Thyroid gland (tissue), 4 donors: ENCODE data around the gene CCL7.

Experiments used
- POLR2A ChIP-seq, 2 donors: fragments of 450-650 bp; IDR thresholded peaks; one replicate each; pipeline ENCODE4 v1.6.1; 2017; ENCODE audit warnings: antibody characterized with exemption in 2 of 2, mild to moderate bottlenecking in 2 of 2, moderate library complexity in 1 of 2
- TF ChIP-seq, protein P1 (sequence below), 6 experiments: fragments of 200-600 bp in 3 of 6; fragments of 450-650 bp in 3 of 6; sonication (generic) in 3 of 6; IDR thresholded peaks; one replicate each; pipeline ENCODE4 v1.5.1; 2016 to 2019; ENCODE audit warnings: antibody characterized with exemption in 6 of 6, mild to moderate bottlenecking in 2 of 6, inconsistent platforms in 1 of 6, moderate library complexity in 1 of 6

DNA sequence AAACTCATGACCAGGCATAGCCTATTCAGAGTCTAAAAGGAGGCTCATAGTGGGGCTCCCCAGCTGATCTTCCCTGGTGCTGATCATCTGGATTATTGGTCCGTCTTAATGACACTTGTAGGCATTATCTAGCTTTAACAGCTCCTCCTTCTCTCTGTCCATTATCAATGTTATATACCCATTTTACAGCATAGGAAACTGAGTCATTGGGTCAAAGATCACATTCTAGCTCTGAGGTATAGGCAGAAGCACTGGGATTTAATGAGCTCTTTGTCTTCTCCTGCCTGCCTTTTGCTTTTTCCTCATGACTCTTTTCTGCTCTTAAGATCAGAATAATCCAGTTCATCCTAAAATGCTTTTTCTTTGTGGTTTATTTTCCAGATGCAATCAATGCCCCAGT lies 14.2 kb upstream of the CCL7 start:
- TF ChIP-seq, protein P1, sequence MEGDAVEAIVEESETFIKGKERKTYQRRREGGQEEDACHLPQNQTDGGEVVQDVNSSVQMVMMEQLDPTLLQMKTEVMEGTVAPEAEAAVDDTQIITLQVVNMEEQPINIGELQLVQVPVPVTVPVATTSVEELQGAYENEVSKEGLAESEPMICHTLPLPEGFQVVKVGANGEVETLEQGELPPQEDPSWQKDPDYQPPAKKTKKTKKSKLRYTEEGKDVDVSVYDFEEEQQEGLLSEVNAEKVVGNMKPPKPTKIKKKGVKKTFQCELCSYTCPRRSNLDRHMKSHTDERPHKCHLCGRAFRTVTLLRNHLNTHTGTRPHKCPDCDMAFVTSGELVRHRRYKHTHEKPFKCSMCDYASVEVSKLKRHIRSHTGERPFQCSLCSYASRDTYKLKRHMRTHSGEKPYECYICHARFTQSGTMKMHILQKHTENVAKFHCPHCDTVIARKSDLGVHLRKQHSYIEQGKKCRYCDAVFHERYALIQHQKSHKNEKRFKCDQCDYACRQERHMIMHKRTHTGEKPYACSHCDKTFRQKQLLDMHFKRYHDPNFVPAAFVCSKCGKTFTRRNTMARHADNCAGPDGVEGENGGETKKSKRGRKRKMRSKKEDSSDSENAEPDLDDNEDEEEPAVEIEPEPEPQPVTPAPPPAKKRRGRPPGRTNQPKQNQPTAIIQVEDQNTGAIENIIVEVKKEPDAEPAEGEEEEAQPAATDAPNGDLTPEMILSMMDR (IDR thresholded peaks at IDR 0.05) = no peak
- TF ChIP-seq POLR2A (IDR thresholded peaks at IDR 0.05) = no peak
